DOHH2 (cell line): ENCODE results near the gene AGXT.
A peak's percentile ranks its signal among the peaks of the same experiment; 100 is the strongest.

ENCODE experiments used
- H3F3A ChIP-seq: fragments of 200-600 bp; sonication (generic), shearing (Covaris generic); 2 replicates; pipeline ENCODE4 v1.6.0; 2016; ENCODE audit warnings: antibody characterized with exemption, mild to moderate bottlenecking; ENCODE audit not compliant: control insufficient read depth, insufficient read depth
- H3K27ac ChIP-seq: fragments of 200-600 bp; sonication (generic); 2 replicates; pipeline ENCODE4 v1.5.1; 2014; ENCODE audit warnings: low read depth, mild to moderate bottlenecking, low read length, moderate library complexity
- H3K27me3 ChIP-seq: fragments of 200-600 bp; sonication (generic); 2 replicates; pipeline ENCODE4 v1.6.1; 2014; ENCODE audit warnings: mild to moderate bottlenecking, low read length, mixed read lengths; ENCODE audit not compliant: control insufficient read depth
- H3K36me3 ChIP-seq: fragments of 200-600 bp; sonication (generic); 2 replicates; pipeline ENCODE4 v1.6.1; 2014; ENCODE audit warnings: mild to moderate bottlenecking, low read length, moderate library complexity, mixed read lengths; ENCODE audit not compliant: control insufficient read depth
- H3K4me1 ChIP-seq: fragments of 200-600 bp; sonication (generic); 2 replicates; pipeline ENCODE4 v1.6.1; 2014; ENCODE audit warnings: mild to moderate bottlenecking, low read length, mixed read lengths; ENCODE audit not compliant: control insufficient read depth
- H3K4me2 ChIP-seq: fragments of 200-600 bp; sonication (generic); 2 replicates; pipeline ENCODE4 v1.6.0; 2014; ENCODE audit warnings: mild to moderate bottlenecking, low read length, moderate library complexity
- H3K4me3 ChIP-seq: fragments of 200-600 bp; sonication (generic); 2 replicates; pipeline ENCODE4 v1.5.1; 2014; ENCODE audit warnings: mild to moderate bottlenecking, low read length, mixed read lengths
- H3K79me2 ChIP-seq: fragments of 200-600 bp; sonication (generic); 2 replicates; pipeline ENCODE4 v1.6.1; 2014; ENCODE audit warnings: mild to moderate bottlenecking, low read length, mixed read lengths; ENCODE audit not compliant: control insufficient read depth
- H3K9me2 ChIP-seq: fragments of 200-600 bp; sonication (generic); replicated peaks from 2 replicates; pipeline ENCODE4 v1.6.1; 2014; ENCODE audit warnings: mild to moderate bottlenecking, low read length, mixed read lengths; ENCODE audit not compliant: control insufficient read depth
- H3K9me3 ChIP-seq: fragments of 200-600 bp; sonication (generic); 2 replicates; pipeline ENCODE4 v1.6.1; 2014; ENCODE audit warnings: antibody characterized with exemption, low read length, mixed read lengths; ENCODE audit not compliant: control insufficient read depth, insufficient read depth
- H4K20me1 ChIP-seq: fragments of 200-600 bp; sonication (generic); 2 replicates; pipeline ENCODE4 v1.6.0; 2014; ENCODE audit warnings: low read depth, mild to moderate bottlenecking, antibody characterized with exemption, low read length, moderate library complexity; ENCODE audit not compliant: control insufficient read depth, insufficient read depth
- CTCF ChIP-seq: fragments of 200-600 bp; sonication (generic); IDR thresholded peaks from one replicate; pipeline ENCODE4 v1.5.1; 2014; ENCODE audit warnings: antibody characterized with exemption, mild to moderate bottlenecking, low read depth, low read length; ENCODE audit not compliant: poor library complexity, severe bottlenecking
- EZH2phosphoT487 ChIP-seq: fragments of 200-600 bp; sonication (generic); IDR thresholded peaks from 2 replicates; pipeline ENCODE4 v1.6.1; 2017; ENCODE audit warnings: borderline replicate concordance, mild to moderate bottlenecking, antibody characterized with exemption, low read length, moderate library complexity, mixed read lengths

Gene AGXT

GRCh38 chr2:240823449-240824336 is 44.9 kb upstream of the AGXT start:
- no peak overlapping the region for H3K4me2 ChIP-seq
- no peak overlapping the region for H3K4me3 ChIP-seq
- no peaks in the 10 kb centered on the region for H4K20me1 ChIP-seq
- no peaks in the 10 kb centered on the region for H3K9me2 ChIP-seq
- H3K27me3 ChIP-seq = peaks cover 16% of the 10 kb centered on the region
- no peak overlapping the region for H3K27ac ChIP-seq
- H3K79me2 ChIP-seq = no peaks in the 10 kb centered on the region
- no peak for TF ChIP-seq CTCF
- no peak for TF ChIP-seq EZH2phosphoT487
- H3K4me1 ChIP-seq = no peaks in the 10 kb centered on the region
- H3K36me3 ChIP-seq = no peaks in the 10 kb centered on the region
- no peaks in the 10 kb centered on the region for H3K9me3 ChIP-seq
- H3F3A ChIP-seq = no peaks in the 10 kb centered on the region

- Histone ChIP-seq H3K4me1 (no peaks in the 10 kb centered on the region), H3K27me3 (peaks cover 16% of the 10 kb centered on the region), H3K27ac (no peak overlapping the region), H3K9me3 (no peaks in the 10 kb centered on the region), H3F3A (no peaks in the 10 kb centered on the region), H3K36me3 (no peaks in the 10 kb centered on the region), H3K4me2 (no peak overlapping the region), H3K79me2 (no peaks in the 10 kb centered on the region), H4K20me1 (no peaks in the 10 kb centered on the region), H3K4me3 (no peak overlapping the region), H3K9me2 (no peaks in the 10 kb centered on the region)
- TF ChIP-seq CTCF (no peak), EZH2phosphoT487 (no peak)
Observed at GRCh38 chr2:240825476-240825875, 43.1 kb upstream of the AGXT start.

- no peak overlapping the region for H3K27ac ChIP-seq
- TF ChIP-seq CTCF (no peak), EZH2phosphoT487 (no peak)
- H3K27me3 ChIP-seq = no peaks in the 10 kb centered on the region
- peak overlapping the region; percentile 21; the same call in 1 of the 2 replicates for H3K4me2 ChIP-seq
- H3F3A ChIP-seq = no peaks in the 10 kb centered on the region
- H3K9me2 ChIP-seq = no peaks in the 10 kb centered on the region
- H3K9me3 ChIP-seq = peaks cover 5% of the 10 kb centered on the region; the same call in 1 of the 2 replicates
- no peaks in the 10 kb centered on the region for H4K20me1 ChIP-seq
- no peaks in the 10 kb centered on the region for H3K36me3 ChIP-seq
- 0 out of 2 replicates have a peak, but pooled peaks cover 3% of the 10 kb centered on the region for H3K4me1 ChIP-seq
- no peaks in the 10 kb centered on the region for H3K79me2 ChIP-seq
- no peak overlapping the region for H3K4me3 ChIP-seq
Observed at GRCh38 chr2:240831594-240832204, 36.9 kb upstream of the AGXT start.
